HCT116 (cell line): ENCODE measurements around the gene LEKR1. TPM values are rescaled to one million over a fixed set of nuclear protein-coding genes. Genes with fewer than 3 reads are reported as not detected.

ENCODE experiments used
- ATAC-seq: fragments of 200-7000 bp; cut with Tn5 transposase; 2 replicates; pipeline ENCODE4 v1.9.1; 2020; ENCODE audit warnings: mild to moderate bottlenecking, moderate library complexity
- BruUV-seq: library from RNA; stranded (reverse); fragments of 400-500 nt; replicated peaks from 2 replicates; lab custom pipeline; 2021; lab: Mats Ljungman, UMichigan
- CTCF ChIA-PET: fragments of 300-600 bp; sonication (Branson Sonifier 250); formaldehyde crosslinking; loops from one replicate; lab custom pipeline; 2021; ENCODE audit warnings: antibody characterized with exemption; lab: Charles Lee
- POLR2A ChIA-PET: fragments of 300-600, 350-600 bp; sonication (Branson Sonifier 250); formaldehyde crosslinking; loops from one replicate; lab custom pipeline; 2021; ENCODE audit warnings: antibody characterized with exemption; lab: Charles Lee
- RAD21 ChIA-PET, 2 experiments: fragments of 300-600 bp; sonication (Branson Sonifier 250); formaldehyde crosslinking; loops; one replicate each; lab custom pipeline; 2023; ENCODE audit warnings: low total read pairs in 2 of 2; ENCODE audit not compliant: uncharacterized antibody in 2 of 2, unreplicated experiment in 2 of 2, low non-redundant PET in 1 of 2; lab: Charles Lee
- DNase-seq: peaks from one replicate; pipeline ENCODE4 v3.0.0-alpha.2; 2010; ENCODE audit warnings: low read depth, low spot score
- H2AFZ ChIP-seq: fragments of 200-600 bp; shearing (Covaris generic), sonication (generic); 2 replicates; pipeline ENCODE4 v1.6.1; 2017; ENCODE audit warnings: low read depth, mixed run types, mixed read lengths, antibody characterized with exemption, low read length; ENCODE audit not compliant: poor library complexity, severe bottlenecking
- H3K27ac ChIP-seq: 2 replicates; pipeline ENCODE4 v1.5.1; 2012; ENCODE audit warnings: low read depth, low read length
- H3K27me3 ChIP-seq: fragments of 200-600 bp; sonication (generic); 2 replicates; pipeline ENCODE4 v1.6.1; 2016; ENCODE audit warnings: mixed run types, low read length, mixed read lengths; ENCODE audit not compliant: insufficient read depth
- H3K36me3 ChIP-seq, 2 experiments: fragments of 200-500 bp in 1 of 2; fragments of 200-600 bp in 1 of 2; sonication (Bioruptor generic) in 1 of 2; sonication (generic) in 1 of 2; 2 replicates each; pipeline versions ENCODE4 v1.5.1 to v1.6.1; 2014 to 2016; ENCODE audit warnings: low read length in 2 of 2, inconsistent platforms in 1 of 2, mixed read lengths in 1 of 2, mixed run types in 1 of 2; ENCODE audit not compliant: insufficient read depth in 2 of 2, control insufficient read depth in 1 of 2
- H3K4me1 ChIP-seq, 2 experiments: fragments of 200-600 bp in 1 of 2; sonication (generic) in 1 of 2; 2 replicates each; pipeline versions ENCODE4 v1.5.1 to v1.6.1; 2012 to 2017; ENCODE audit warnings: low read length in 2 of 2, inconsistent platforms in 1 of 2, mild to moderate bottlenecking in 1 of 2, mixed read lengths in 1 of 2, mixed run types in 1 of 2, moderate library complexity in 1 of 2; ENCODE audit not compliant: insufficient read depth in 2 of 2, control insufficient read depth in 1 of 2
- H3K4me2 ChIP-seq: fragments of 200-600 bp; sonication (generic); 2 replicates; pipeline ENCODE4 v1.6.1; 2017; ENCODE audit warnings: mixed run types, low read length, mixed read lengths
- H3K4me3 ChIP-seq, 2 experiments: fragments of 200-600 bp in 1 of 2; sonication (generic) in 1 of 2; replicated peaks in 1 of 2; 2 replicates each; pipeline ENCODE4 v1.5.1; 2011 to 2016; ENCODE audit warnings: low read length in 2 of 2, control low read depth in 1 of 2, low read depth in 1 of 2, mild to moderate bottlenecking in 1 of 2, mixed read lengths in 1 of 2, mixed run types in 1 of 2
- H3K79me2 ChIP-seq: fragments of 200-600 bp; sonication (generic); 2 replicates; pipeline ENCODE4 v1.6.1; 2017; ENCODE audit warnings: mild to moderate bottlenecking, mixed run types, low read length, moderate library complexity, mixed read lengths; ENCODE audit not compliant: insufficient read depth
- H3K9ac ChIP-seq: fragments of 200-600 bp; sonication (generic); 2 replicates; pipeline ENCODE4 v1.6.1; 2016; ENCODE audit warnings: low read length, mixed read lengths
- H3K9me2 ChIP-seq: fragments of 200-600 bp; sonication (generic), shearing (Covaris generic); 2 replicates; pipeline ENCODE4 v1.6.1; 2017; ENCODE audit warnings: mixed run types, mild to moderate bottlenecking, moderate library complexity; ENCODE audit not compliant: insufficient read depth
- H3K9me3 ChIP-seq, 2 experiments: fragments of 200-500 bp in 1 of 2; fragments of 200-600 bp in 1 of 2; sonication (Bioruptor generic) in 1 of 2; sonication (generic) in 1 of 2; 2 replicates each; pipeline ENCODE4 v1.6.1; 2014 to 2017; ENCODE audit warnings: low read length in 2 of 2, mixed read lengths in 2 of 2, inconsistent platforms in 1 of 2, low read depth in 1 of 2, mild to moderate bottlenecking in 1 of 2, mixed run types in 1 of 2, moderate library complexity in 1 of 2; ENCODE audit not compliant: control insufficient read depth in 1 of 2, insufficient read depth in 1 of 2
- H4K20me1 ChIP-seq: fragments of 200-600 bp; sonication (generic), shearing (Covaris generic); 2 replicates; pipeline ENCODE4 v1.6.1; 2017; ENCODE audit warnings: mixed run types, mild to moderate bottlenecking, moderate library complexity; ENCODE audit not compliant: insufficient read depth
- ELF1 ChIP-seq: IDR thresholded peaks from 2 replicates; pipeline ENCODE4 v1.6.1; 2012; ENCODE audit warnings: low read depth, borderline replicate concordance
- EZH2 ChIP-seq: fragments of 200-600 bp; sonication (generic); IDR thresholded peaks from 2 replicates; pipeline ENCODE4 v1.6.1; 2017; ENCODE audit warnings: antibody characterized with exemption, mixed run types
- JUND ChIP-seq: IDR thresholded peaks from 2 replicates; pipeline ENCODE4 v1.6.1; 2012
- POLR2AphosphoS5 ChIP-seq: IDR thresholded peaks from 2 replicates; pipeline ENCODE4 v1.6.1; 2011; ENCODE audit warnings: mild to moderate bottlenecking, low read depth, low read length, moderate library complexity
- SP1 ChIP-seq: IDR thresholded peaks from 2 replicates; pipeline ENCODE4 v1.6.1; 2012; ENCODE audit warnings: low read depth
- SRF ChIP-seq: IDR thresholded peaks from 2 replicates; pipeline ENCODE4 v1.6.1; 2012; ENCODE audit warnings: low read depth
- TCF7L2 ChIP-seq: IDR thresholded peaks from 2 replicates; pipeline ENCODE4 v1.7.0; 2011; ENCODE audit warnings: borderline replicate concordance, inconsistent platforms; ENCODE audit not compliant: insufficient read depth, insufficient read length; ENCODE audit errors: extremely low read depth
- YY1 ChIP-seq: IDR thresholded peaks from 2 replicates; pipeline ENCODE4 v1.6.1; 2011; ENCODE audit warnings: low read length, low read depth, moderate library complexity, mild to moderate bottlenecking; ENCODE audit not compliant: insufficient replicate concordance; ENCODE audit errors: extremely low read depth
- intact Hi-C: fragments of 100-400 bp; cut with micrococcal nuclease; formaldehyde crosslinking; loops from 2 replicates; pipeline ENCODE4 v1.10.0; 2022
- total RNA-seq: library from RNA; stranded (reverse); gene quantifications from one replicate; pipeline ENCODE4 v1.2.1, GENCODE V29; 2021; ENCODE audit not compliant: unreplicated experiment
- TF ChIP-seq, protein P1 (sequence below), 3 experiments: fragments of 200-600 bp in 1 of 3; sonication (generic) in 1 of 3; IDR thresholded peaks in 2 of 3; conservative IDR thresholded peaks in 1 of 3; 2 replicates each; pipeline ENCODE4 v1.5.1; 2012 to 2017; ENCODE audit warnings: low read depth in 2 of 3, low read length in 2 of 3, antibody characterized with exemption in 1 of 3, borderline replicate concordance in 1 of 3, control low read depth in 1 of 3, mild to moderate bottlenecking in 1 of 3, mixed read lengths in 1 of 3, mixed run types in 1 of 3, moderate library complexity in 1 of 3; ENCODE audit not compliant: insufficient read depth in 1 of 3
- TF ChIP-seq, protein P2 (sequence below): IDR thresholded peaks from 2 replicates; pipeline ENCODE4 v1.6.1; 2012

The LEKR1 gene
- total RNA-seq, 1 experiment from 2014 or later: 2.1 TPM

DNA sequence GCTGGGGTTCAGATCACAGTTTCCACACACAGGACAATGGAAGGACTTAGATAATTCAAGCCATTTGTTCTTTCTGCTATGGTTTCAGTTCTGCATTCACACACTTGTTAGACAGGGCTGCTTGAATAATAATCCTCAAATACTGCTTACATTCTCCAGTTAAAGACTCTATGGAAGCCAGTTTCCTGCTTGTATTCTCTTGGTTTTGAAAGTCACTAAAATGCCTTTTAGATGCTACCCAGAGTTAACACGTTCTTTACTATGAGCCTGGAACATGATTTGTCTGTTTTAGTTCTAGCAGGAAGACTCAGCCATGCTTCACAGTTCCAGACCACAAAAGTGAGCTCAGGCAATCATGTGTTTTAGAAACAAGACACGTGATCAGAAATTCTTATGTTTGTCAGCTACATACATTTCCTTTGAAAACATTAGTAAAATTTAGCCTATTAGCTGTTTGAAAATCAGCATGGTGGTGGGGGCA, 152.4 kb downstream of the LEKR1 start:
- BruUV-seq: no TSS peak
- no peak for ATAC-seq
- no peaks in the 10 kb centered on the region for H3K9me2 ChIP-seq

More for the DNA sequence above, 152.4 kb downstream of the LEKR1 start:
- Histone ChIP-seq H3K4me2 (no peak overlapping the region), H3K27ac (no peak overlapping the region), H3K36me3 (no peaks in the 10 kb centered on the region), H4K20me1 (no peaks in the 10 kb centered on the region), H3K4me3 (no peak overlapping the region), H3K79me2 (no peaks in the 10 kb centered on the region), H2AFZ (no peak overlapping the region), H3K9ac (no peak overlapping the region), H3K4me1 (no peaks in the 10 kb centered on the region), H3K27me3 (no peaks in the 10 kb centered on the region), H3K9me3 (no peaks in the 10 kb centered on the region)
- DNase-seq: no peak
- RAD21 ChIA-PET: no interaction called here
- POLR2A ChIA-PET: no interaction called here
- intact Hi-C loops: no loop called here
- CTCF ChIA-PET: no interaction called here
- TF ChIP-seq SP1 (no peak), EZH2 (no peak), SRF (no peak), YY1 (no peak), JUND (no peak), ELF1 (no peak), POLR2AphosphoS5 (no peak), TCF7L2 (no peak)
- TF ChIP-seq, protein P1, sequence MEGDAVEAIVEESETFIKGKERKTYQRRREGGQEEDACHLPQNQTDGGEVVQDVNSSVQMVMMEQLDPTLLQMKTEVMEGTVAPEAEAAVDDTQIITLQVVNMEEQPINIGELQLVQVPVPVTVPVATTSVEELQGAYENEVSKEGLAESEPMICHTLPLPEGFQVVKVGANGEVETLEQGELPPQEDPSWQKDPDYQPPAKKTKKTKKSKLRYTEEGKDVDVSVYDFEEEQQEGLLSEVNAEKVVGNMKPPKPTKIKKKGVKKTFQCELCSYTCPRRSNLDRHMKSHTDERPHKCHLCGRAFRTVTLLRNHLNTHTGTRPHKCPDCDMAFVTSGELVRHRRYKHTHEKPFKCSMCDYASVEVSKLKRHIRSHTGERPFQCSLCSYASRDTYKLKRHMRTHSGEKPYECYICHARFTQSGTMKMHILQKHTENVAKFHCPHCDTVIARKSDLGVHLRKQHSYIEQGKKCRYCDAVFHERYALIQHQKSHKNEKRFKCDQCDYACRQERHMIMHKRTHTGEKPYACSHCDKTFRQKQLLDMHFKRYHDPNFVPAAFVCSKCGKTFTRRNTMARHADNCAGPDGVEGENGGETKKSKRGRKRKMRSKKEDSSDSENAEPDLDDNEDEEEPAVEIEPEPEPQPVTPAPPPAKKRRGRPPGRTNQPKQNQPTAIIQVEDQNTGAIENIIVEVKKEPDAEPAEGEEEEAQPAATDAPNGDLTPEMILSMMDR (IDR thresholded peaks at IDR 0.05 in 2 of 3, conservative IDR thresholded peaks at IDR 0.05 in 1 of 3; ENCODE audit: borderline replicate concordance in 1 of 3, insufficient read depth in 1 of 3, low read depth in 2 of 3, low read length in 2 of 3): no peak
- TF ChIP-seq, protein P2, sequence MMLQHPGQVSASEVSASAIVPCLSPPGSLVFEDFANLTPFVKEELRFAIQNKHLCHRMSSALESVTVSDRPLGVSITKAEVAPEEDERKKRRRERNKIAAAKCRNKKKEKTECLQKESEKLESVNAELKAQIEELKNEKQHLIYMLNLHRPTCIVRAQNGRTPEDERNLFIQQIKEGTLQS: no peak
